Left forelimb (tissue), 1 donor: ENCODE measurements around the gene TIE1.

Experiments used
- DNase-seq: peaks from one replicate; pipeline ENCODE4 v3.0.0-alpha.2; 2018; ENCODE audit warnings: low spot score

Gene TIE1

DNA sequence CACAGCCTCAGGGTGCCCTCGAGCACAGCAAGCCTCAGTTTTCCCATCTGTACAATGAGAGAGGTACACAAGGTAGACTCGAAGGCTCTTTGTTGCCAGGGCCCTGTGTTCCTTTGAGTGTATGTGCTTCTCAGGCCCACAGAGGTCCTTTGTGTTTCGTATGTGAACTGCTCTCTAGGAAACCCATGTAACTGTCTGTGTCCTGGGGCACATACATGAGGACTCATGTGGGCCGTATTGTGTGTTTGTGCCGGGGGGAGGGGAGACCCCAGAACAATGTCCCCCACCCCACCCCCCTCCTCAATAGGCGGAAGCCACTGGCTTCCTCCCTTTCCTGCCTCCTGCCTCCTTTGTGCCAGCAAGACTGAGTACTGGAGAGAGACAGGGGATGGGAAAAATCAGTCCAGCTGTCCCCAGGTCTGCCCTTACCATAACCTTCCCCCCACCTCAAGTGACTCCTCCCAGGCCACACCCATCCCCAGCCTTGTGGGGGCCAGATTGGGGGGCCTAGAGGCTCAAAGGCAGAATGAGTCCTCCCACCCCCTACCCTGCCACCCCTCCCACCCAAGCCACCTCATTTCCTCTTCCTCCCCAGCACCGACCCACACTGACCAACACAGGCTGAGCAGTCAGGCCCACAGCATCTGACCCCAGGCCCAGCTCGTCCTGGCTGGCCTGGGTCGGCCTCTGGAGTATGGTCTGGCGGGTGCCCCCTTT, at the start of gene TIE1:
TSS of gene TIE1 (plus strand) at position 605 of the 717 bp plus-strand sequence. CDS start at position 695, 90 bp downstream.
- DNase-seq, result no peak

DNA sequence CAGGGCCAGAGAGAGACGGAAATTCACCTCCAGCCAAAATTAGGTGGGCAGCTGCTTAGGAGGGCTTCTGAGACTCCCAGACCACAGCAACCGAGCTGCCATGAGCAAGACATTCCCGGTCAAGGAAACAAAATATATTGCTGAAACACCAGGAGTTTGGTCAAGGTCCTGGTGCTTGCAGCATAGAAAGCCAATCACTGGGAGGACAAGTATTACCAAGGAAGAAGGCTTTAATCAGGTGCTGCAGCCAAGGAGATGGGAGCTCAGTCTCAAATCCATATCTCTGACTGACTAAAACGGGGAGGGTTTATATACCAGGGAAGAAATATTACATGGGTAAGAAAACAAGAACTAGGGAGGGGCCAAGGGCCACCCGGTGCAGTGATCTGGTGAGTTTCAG, 49.8 kb upstream of the TIE1 start:
- DNase-seq, result no peak

GRCh38 chr1:43252225-43252624, 48.6 kb upstream of the TIE1 start:
- no peak for DNase-seq

- no peak for DNase-seq
Measured at GRCh38 chr1:43253173-43253572, 47.6 kb upstream of the TIE1 start.

DNA sequence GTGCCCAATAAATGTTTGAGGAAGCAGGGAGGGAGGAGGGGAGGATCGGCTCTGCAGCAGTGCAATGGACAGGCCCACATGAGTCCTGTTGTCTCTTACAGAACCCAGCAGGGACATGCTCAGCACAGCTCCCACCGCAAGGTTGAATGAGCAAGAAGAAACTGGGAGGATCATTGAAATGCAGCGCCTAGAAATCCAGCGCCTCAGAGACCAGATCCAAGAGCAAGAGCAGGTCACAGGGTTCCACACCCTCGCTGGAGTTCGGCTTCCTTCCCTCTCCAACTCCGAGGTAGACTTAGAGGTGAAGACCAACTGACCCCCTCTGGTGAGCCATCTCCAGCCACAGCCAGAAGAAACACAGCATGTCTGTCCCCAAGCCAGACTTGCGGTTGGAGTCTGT, 46.9 kb upstream of the TIE1 start:
- no peak for DNase-seq

DNA sequence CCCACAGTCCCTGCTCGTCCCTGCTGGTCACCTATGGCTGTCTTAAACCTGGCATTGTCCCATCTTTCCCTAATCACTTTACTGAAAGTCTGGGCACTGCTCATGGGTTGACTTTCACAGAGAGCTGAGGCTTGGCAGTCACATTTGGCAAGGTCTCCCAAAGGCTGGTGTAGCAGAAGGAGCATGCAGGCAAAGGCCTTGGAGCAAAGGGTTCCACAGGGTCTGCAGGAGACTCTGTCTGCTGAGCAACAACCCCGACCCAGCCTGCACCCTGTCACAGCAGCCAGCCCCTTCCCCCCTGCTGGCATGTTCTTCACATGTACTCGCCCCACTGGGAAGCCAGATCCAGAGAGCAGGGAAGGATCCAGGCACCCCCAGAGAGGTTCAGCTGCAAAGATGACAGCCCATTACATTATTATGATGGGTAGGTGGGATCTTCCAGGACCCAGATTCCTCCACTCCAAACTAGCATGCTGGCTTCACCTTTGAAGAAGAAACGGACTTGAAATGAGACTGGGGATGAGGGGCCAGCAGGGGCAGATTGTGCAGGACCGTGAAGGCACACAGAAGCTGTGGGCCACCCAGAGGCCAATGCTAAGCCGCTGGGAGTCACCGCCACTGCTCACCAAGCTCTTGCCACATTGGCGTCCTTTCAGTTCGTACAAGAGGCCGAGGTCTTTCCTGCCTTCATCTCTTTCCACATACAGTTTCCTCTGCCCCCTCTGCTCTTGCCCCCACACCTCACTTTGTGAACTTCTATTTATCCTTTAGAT, 45.2 kb upstream of the TIE1 start:
- no peak for DNase-seq

DNA sequence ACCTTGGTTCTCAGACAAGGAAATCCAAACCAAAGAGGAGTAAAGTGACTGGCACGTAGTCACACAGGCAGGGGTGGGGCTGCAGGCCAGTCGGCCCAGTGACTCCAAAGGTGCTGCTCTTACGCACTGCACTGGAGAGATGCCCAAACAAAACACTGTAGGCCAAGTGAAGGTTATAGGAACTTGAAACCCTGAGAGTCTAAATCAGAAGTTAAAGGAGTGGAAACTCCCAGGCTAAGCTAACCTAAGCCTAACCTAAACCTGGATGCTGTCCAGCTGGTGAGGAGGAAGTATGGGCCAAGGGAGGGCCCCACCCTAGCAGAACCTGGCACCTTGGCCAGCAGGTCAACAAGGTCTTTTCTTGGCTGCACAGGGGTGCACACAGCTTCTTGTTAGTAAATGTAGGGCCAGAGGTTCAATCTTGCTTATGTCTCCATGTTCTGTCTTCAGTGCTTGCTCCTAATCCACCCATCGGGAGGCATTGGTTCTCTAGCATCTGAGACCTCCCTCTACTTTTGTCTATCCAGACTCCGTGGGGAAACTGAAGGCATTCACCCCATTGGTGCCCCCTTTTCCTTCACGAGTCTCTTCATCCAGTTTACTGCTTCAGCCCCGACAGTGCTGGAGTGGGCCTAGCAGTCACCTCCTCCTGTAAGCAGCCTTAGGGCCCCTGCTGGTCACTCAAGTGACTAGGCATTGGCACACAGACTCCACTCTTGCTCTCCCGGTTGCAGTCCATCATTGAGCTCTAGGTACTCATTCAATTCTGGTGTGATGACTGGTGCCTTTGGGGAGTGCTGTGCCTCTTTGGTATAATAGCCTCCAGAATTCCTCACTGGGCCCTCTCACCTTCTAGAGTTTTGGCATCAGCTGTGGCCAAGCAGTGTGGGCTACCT, 43.9 kb upstream of the TIE1 start:
- DNase-seq, result no peak

- no peak for DNase-seq
Measured at GRCh38 chr1:43258370-43258769, 42.4 kb upstream of the TIE1 start.

GRCh38 chr1:43265431-43265830, 35.4 kb upstream of the TIE1 start:
- no peak for DNase-seq

DNA sequence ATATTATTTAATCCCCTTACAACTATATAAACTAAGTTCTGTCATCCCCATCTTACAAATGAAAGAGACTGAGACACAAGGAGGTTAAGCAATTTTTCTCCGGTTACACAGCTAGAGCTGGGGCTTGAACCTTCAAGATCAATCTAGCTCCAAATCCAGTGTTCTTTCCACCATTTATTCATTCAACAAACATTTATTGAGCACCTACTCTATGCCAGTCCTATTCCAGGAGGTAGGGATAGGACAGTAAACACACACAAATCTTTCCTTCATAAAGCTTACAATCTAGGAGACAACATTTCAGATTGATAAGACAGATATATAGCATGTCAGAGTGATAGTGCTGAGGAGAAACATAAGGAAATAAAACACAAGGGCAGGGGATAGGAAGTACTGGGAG, 33.9 kb upstream of the TIE1 start:
- no peak for DNase-seq

DNA sequence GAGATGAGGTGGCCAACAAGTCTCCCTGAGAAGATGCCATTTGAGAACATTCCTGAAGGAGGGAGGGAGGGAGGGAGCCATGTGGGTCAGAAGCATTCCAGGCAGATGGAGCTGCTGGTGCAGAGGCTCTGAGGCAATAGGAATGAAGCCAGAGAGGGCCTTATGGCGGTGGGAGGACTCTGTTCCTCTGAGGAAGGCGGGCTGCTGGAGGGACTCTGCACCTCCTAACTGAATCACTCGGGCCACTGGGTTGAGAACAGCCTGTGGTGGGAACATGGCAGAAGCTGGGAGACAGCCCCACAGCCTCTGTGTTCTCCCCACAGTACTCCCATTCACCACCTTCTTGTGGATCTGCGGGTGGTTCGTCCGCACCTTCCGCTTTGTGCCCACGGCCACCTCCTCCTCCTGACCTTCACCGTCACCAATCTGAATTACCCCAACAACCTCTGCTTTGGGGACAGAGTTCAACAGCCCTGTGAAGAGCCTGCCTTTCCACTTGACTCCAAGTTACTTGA, 33.4 kb upstream of the TIE1 start:
- DNase-seq, result no peak

GRCh38 chr1:43267818-43268425, 32.9 kb upstream of the TIE1 start:
- no peak for DNase-seq

DNA sequence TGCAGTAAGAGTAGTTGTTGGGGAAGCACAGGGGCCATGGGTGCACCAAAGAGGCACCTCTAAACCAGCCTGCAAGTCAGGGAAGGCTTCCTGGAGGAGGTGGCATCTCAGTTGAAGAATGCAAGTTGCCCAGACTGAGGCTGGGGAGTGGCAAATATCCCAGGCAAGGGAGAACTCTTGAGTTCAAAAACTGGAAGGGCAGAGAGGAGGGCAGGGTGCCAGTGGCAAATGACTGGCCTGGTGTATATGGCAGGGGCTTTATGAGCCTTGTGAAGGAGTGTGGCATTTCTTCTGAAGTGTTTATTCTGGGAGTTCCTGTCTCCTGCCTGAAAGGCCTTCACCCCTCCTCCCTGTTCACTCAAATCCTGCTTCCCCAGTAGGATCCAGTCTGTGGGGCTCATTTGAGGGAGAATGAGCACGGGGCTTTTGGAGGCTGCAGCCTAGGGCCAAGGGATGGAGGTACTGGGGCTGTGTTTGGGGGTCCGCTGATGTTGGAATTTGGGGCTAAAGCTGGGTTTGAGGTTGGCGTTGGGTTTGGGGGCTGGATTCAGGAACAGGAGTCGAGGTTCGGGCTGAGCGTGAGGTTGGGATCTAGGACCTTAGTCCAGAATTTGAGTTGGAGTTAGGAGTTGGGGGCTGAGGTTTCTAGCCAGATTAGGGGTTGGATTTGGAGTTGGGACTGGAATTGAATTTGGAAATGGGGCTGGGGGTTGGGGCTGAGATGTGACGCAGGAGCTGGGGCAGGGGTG, 31.0 kb upstream of the TIE1 start, which contains the start of gene TMEM125:
TSS of gene TMEM125 (plus strand) at position 357 of the 749 bp plus-strand sequence. CDS start 2,740 bp downstream, outside the sequence.
- no peak for DNase-seq

DNA sequence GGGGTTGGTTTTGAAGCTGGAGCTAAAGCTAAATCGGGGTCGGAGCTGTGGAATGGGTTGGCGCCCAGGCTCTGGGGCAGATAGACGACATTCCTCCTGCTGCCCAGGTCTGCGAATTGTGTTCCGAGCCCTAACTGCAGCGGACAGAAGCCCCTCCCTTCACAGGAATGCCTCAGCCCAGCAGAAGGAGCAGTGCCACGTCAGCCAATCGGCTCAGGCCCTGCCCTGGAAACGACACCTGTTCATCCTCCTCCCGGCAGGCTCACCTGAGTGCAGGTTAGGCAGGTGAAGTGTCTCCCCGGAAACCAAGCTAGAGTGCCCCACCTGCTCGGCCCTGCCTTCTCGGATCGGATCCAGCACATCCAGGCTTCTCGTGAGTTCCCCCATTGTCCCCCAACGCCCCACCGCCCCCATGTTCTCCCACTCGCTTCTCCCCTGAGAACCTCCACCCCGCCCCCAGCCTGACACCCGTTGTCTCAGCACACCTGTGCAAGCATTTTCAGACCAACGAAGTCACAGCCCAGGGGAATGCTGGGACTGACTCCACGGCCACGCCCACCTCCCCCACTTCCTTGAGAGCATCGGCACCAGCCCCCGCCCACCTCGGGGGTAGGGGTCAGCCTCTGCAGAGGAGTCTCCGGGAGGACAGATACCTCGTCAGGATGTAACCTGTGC, 30.2 kb upstream of the TIE1 start:
- no peak for DNase-seq

DNA sequence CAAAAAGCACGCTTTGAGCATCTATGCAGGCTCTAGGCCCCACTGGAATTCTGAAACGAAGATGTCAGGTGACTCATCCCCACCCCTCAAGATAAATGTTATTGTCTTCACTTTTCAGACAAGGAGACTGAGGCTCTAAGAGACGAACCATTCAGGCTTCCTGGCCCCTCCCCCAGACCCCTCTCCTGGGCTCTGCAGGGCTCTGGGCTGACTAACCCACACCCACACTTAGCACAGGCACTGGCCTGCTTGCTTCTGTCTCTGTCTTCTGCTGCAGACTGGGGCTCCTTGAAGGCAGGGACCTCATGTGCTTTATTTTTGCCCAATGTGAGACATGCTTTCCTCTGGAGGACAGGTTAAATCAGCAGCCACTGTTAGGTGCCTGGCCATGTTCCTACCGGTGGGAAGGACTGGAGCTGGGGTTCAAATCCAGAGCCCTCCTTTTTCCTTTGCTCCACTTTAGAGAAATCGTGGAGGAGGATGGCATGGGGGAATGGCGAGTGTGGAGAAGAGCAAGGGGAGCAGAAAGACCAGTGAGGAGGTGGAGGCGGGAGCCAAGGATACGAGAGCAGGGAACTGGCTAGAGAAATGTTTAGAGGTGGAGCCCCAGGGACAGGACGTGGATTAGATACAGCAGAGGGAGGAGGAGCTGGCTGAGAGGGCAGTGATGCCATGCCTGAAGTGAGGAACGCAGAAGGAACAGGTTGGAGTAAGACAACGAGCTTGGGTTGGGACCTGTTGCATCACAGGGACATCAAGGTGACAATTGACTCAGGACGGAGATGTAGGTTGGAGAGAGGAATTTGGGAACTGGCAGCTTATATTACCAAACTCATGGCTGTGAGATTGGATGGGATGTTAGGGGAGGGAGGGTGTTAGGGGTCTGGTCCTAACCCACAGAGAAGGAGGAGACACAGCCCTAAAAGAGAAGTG, 29.3 kb upstream of the TIE1 start:
- DNase-seq, result no peak

- DNase-seq, result no peak
Measured at GRCh38 chr1:43272161-43272560, 28.6 kb upstream of the TIE1 start.

DNA sequence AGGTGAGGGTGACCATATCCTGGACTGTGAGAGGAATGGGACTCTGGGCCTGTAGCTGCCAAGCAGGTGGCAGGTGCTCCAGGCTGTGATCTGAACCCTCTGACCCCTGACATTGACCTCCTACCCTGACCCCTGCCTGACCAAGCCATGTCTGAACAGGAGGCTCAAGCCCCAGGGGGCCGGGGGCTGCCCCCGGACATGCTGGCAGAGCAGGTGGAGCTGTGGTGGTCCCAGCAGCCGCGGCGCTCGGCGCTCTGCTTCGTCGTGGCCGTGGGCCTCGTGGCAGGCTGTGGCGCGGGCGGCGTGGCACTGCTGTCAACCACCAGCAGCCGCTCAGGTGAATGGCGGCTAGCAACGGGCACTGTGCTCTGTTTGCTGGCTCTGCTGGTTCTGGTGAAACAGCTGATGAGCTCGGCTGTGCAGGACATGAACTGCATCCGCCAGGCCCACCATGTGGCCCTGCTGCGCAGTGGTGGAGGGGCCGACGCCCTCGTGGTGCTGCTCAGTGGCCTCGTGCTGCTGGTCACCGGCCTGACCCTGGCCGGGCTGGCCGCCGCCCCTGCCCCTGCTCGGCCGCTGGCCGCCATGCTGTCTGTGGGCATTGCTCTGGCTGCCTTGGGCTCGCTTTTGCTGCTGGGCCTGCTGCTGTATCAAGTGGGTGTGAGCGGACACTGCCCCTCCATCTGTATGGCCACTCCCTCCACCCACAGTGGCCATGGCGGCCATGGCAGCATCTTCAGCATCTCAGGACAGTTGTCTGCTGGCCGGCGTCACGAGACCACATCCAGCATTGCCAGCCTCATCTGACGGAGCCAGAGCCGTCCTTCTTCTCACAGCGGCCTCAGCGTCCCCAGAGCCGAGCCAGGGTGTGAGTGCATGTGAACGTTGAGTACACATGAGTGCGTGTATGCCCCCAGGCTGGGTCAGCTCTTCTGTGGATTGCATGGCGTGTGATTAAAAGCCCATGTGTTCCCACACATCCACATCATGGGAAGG, 27.9 kb upstream of the TIE1 start:
- DNase-seq, result no peak

DNA sequence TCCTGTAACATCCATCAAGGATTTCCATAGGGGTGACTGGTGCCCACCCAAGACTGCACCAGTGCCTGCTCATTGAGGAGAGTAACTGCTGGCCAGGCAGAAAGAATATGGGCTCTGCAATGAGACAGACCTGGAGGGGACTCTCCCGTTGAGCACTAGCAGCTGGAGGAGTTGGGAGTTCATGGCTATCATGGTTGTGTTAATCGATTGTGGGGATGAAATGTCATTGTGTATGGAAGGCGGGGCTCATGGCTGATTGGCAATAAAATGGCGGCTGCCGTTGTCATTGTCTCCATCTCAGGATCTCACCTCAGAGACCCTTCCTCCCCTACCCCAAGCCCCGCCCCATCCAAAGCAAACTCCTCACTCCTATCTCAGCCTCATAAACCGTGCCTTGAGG, 27.1 kb upstream of the TIE1 start:
- DNase-seq, result no peak
